Activated naive CD4-positive, alpha-beta T cell treated with anti-CD3 and anti-CD28 coated beads, Interleukin-2, amount 50 U/mL, for 72 hours (primary cell): ENCODE data around the gene RNF224. TPM values are rescaled to one million over a fixed set of nuclear protein-coding genes. Genes with fewer than 3 reads are reported as not detected.

Experiments
- ATAC-seq, 2 donors: fragments of 150-1000 bp; cut with Tn5 transposase; 2 replicates each; pipeline ENCODE4 v1.10.0; 2021; ENCODE audit warnings: mild to moderate bottlenecking in 2 of 2, moderate library complexity in 2 of 2
- DNase-seq, 2 donors: peaks; one replicate each; pipeline ENCODE4 v3.0.0; 2021 to 2022; ENCODE audit warnings: low spot score in 2 of 2
- H3K27ac Mint-ChIP-seq, 2 donors: one replicate each; pipeline ENCODE4 v1.8.0; 2022; ENCODE audit warnings: mild to moderate bottlenecking in 2 of 2, mixed read lengths in 2 of 2
- H3K36me3 Mint-ChIP-seq, 2 donors: one replicate each; pipeline ENCODE4 v1.8.0; 2022; ENCODE audit warnings: mixed read lengths in 2 of 2
- H3K9me3 Mint-ChIP-seq, 2 donors: one replicate each; pipeline ENCODE4 v1.8.0; 2022; ENCODE audit warnings: mixed read lengths in 2 of 2
- total RNA-seq, 2 donors: library from RNA; stranded (reverse); gene quantifications; one replicate each; pipeline ENCODE4 v1.2.3, GENCODE V29; 2022

Gene RNF224
- total RNA-seq, 2 donors from 2014 or later = not detected

DNA sequence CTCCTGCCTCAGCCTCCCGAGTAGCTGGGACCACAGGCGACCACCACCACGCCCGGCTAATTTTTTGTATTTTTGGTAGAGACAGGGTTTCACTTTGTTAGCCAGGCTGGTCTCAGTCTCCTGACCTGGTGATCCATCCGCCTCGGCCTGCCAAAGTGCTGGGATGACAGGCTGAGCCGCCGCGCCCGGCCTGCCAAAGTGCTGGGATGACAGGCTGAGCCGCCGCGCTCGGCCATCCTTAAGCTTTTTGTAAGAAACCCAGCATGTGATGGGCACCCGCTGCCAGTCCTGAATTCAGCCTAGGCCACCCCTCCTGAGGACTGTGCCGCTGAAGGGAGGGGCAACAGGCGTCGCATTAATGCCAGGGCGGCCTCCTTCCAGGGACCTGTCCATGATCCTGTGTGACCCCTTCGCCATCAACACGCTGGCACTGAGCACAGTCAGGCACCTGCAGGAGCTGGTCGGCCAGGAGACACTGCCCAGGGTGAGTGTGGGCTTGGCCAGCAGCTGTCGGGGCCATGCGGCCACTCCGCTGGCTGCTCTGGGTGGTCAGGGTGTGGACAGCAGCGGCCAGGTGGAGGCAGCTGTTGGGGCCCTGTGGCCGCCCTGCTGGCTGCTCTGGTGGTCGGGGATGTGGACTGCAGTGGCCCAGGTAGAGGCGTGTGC is 38.3 kb downstream of the RNF224 start:
- no peak overlapping the region for H3K27ac Mint-ChIP-seq
- ATAC-seq (no peak), DNase-seq (no peak)
- no peaks in the 10 kb centered on the region for H3K9me3 Mint-ChIP-seq
- H3K36me3 Mint-ChIP-seq = peaks cover 0 to 14% of the 10 kb centered on the region in 2 donors

DNA sequence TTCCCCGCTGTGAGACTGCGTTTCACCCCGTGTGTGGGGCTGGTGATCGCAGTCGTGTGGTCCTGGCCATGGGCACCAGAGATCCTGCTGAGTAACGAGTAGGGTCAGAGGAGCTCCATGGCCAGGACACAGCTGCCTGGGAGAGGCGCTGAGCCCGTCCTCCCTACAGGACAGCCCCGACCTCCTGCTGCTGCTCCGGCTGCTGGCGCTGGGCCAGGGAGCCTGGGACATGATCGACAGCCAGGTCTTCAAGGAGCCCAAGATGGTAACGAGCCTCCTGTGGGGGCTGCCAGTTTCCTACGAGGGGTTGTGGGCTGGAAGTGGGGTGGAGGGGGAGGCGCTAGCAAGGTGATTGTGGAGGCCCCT is 38.8 kb downstream of the RNF224 start:
- DNase-seq (no peak), ATAC-seq (no peak)
- peaks cover 0 to 14% of the 10 kb centered on the region in 2 donors for H3K36me3 Mint-ChIP-seq
- no peaks in the 10 kb centered on the region for H3K9me3 Mint-ChIP-seq
- H3K27ac Mint-ChIP-seq = no peak overlapping the region

DNA sequence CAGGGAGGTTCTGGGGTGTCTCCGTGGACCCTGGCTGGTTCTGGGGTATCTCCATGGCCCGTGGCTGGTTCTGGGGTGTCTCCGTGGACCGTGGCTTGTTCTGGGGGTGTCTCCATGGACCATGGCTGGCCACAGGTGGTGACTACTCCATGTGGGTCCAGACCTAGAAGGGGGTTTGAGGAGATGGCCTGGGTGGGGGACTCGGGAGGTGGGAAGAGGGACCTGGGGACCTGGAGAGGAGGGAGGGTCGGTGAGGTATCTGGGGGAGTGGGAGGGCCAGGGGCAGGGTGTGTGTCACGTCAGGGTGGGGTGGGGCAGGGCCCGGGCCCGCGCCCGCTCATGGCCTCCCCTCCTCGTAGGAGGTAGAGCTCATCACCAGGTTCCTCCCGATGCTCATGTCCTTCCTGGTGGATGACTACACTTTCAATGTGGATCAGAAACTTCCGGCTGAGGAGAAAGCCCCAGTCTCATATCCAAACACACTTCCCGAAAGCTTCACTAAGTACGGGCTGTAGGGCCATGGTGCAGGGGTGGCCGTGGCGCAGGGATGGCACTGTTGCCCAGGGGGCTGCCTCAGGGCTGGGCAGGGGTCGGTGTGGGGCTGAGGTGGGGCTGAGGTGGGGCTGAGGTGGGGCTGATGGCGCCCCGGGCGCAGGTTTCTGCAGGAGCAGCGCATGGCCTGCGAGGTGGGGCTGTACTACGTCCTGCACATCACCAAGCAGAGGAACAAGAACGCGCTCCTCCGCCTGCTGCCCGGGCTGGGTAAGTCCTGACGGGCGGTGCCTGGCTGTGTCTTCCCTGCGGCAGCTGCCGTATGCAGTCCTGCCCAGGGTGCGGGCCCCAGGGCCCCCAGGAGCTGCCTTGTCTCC is 39.5 kb downstream of the RNF224 start:
- no peak for DNase-seq
- no peak for ATAC-seq
- Mint-ChIP-seq H3K9me3 (no peaks in the 10 kb centered on the region), H3K36me3 (peaks cover 0 to 14% of the 10 kb centered on the region in 2 donors), H3K27ac (no peak overlapping the region)

DNA sequence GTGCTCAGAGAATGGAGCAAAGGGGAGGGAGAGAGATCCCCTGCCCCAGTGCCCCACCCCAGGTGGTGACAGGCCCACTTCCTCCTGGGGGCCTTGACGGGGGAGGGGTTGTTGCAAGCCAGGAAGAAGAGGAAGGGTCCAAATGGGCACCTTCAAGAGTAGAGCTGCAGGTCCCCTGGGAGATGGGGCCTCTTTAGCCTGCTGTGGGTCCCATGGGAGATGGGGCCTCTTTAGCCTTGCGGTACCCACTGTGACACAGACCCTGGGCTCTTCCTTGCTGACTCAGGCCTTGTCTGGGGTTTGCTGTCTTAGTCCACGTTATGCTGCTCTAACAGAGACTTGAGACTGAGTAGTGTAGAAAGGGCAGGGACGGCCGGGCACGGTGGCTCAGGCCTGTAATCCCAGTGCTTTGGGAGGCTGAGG is 40.6 kb downstream of the RNF224 start:
- Mint-ChIP-seq H3K36me3 (peaks cover 0 to 14% of the 10 kb centered on the region in 2 donors), H3K27ac (no peak overlapping the region), H3K9me3 (no peaks in the 10 kb centered on the region)

DNA sequence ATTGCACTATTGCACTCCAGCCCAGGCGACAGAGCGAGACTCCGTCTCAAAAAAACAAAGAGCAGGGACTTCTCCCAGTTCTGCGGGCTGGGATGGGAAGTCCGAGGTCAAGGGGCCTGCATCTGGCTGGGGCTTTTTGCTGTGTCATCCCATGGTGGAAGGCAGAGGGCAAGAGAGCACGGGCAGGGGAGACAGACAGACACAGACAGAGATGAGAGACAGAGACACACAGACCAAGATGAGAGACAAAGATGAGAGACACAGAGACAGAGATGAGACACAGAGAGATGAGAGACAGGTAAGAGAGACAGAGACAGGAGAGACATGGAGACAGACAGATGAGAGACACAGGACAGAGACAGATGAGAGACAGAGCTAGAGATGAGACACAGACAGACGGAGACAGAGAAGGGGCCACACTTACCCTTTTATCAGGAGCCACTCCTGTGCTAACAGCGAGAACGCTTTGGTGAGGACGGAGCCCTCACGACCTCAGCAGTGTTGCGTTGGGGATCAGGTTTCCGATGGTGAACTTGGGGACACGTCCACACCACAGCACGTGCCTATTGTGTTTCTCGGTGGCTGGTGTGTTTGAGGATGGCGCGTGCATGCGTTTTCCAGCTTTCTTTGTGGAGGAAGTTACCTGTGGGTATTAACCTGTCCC is 41.4 kb downstream of the RNF224 start:
- no peaks in the 10 kb centered on the region for H3K9me3 Mint-ChIP-seq
- ATAC-seq (no peak), DNase-seq (no peak)
- H3K27ac Mint-ChIP-seq = peak overlapping the region in 1 of 2 donors; percentile 1
- H3K36me3 Mint-ChIP-seq = peaks cover 0 to 14% of the 10 kb centered on the region in 2 donors

More for the DNA sequence above, 40.6 kb downstream of the RNF224 start:
- no peak for DNase-seq
- ATAC-seq = no peak

DNA sequence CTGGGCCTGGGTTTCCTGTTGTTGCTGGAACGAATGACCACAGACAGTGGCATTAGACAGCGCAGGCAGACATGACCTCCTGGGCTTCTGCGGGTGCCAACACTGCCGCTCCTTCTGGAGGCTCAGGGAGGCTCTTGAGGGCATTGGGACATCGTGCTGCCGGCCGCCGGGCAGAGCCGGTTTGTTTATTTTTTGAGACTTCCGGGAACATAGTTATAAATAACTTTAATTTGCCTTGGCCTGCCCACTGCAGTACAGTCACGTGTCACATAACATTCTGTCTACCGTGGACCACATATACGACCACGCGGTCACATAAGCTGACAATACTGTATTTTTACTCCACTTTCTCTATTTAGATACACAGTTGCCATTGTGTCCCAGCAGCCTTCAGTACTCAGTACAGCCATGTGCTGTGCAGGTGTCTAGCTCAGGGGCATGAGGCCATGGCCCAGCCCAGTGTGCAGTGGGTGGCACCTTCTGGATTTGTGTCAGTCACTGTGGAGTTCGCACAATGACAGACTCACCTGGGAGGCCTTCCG is 42.0 kb downstream of the RNF224 start:
- DNase-seq (no peak), ATAC-seq (no peak)
- H3K9me3 Mint-ChIP-seq = no peaks in the 10 kb centered on the region
- no peak overlapping the region for H3K27ac Mint-ChIP-seq
- H3K36me3 Mint-ChIP-seq = peaks cover 0 to 14% of the 10 kb centered on the region in 2 donors

DNA sequence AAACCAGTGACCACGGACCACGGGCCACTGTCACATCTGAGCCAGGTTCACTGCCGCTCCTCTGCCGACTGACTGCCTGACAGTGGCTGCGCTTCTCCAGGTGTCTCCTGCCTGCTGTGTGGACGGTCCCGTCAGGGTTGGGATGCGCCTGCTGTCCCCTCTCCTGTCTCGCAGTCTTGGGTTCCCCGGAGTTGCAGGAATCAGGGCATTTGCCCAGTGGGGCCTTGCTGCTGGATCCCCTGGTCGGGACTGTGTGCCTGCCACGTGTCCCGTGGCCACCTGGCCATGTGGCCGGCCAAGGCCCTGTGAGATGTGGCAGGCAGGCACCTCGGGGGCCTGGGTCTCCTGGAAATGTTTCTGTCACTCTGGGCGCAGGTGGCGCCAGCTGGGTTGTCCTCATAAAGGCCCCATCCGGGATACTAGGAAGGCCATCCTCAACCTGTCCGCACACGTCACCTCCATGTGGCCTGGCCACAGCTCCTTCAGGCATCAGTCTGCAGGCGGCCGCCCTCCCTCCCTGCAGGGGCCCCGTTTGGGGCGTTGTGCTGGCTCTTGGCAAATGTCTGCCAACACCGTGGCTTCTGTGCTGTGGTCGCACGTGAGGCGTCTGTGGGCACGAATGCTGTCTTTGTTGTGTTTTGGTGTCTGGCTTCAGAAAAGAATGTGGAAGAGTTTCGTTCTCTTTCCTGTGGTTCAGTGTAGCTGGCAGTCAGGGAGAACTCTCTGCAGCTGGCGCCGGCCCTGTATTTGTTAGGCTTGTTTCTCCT is 43.8 kb downstream of the RNF224 start:
- peaks cover 0 to 14% of the 10 kb centered on the region in 2 donors for H3K36me3 Mint-ChIP-seq
- no peak overlapping the region for H3K27ac Mint-ChIP-seq
- DNase-seq (no peak), ATAC-seq (peak; percentile 33 to 38)
- H3K9me3 Mint-ChIP-seq = no peaks in the 10 kb centered on the region

DNA sequence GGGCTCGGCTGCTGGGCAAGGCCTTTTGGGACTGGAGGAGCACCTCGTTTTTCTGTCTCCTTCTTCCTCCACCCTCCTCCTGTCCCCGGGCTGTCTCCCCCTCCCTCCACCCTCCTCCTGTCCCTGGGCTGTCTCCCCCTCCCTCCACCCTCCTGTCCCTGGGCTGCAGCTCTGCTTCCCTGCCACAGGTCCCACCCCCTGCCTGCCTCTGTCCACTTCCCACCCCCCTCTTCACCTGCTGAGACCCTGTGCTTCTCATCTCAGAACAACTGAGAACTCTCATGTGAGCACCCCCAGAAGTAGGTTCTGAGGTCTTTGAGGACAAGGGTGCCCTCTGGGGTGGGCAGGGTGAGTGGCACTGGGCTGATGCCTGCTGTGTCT is 44.4 kb downstream of the RNF224 start:
- peak in 1 of 2 donors; percentile 4 for ATAC-seq
- no peak for DNase-seq
- no peak overlapping the region for H3K27ac Mint-ChIP-seq

DNA sequence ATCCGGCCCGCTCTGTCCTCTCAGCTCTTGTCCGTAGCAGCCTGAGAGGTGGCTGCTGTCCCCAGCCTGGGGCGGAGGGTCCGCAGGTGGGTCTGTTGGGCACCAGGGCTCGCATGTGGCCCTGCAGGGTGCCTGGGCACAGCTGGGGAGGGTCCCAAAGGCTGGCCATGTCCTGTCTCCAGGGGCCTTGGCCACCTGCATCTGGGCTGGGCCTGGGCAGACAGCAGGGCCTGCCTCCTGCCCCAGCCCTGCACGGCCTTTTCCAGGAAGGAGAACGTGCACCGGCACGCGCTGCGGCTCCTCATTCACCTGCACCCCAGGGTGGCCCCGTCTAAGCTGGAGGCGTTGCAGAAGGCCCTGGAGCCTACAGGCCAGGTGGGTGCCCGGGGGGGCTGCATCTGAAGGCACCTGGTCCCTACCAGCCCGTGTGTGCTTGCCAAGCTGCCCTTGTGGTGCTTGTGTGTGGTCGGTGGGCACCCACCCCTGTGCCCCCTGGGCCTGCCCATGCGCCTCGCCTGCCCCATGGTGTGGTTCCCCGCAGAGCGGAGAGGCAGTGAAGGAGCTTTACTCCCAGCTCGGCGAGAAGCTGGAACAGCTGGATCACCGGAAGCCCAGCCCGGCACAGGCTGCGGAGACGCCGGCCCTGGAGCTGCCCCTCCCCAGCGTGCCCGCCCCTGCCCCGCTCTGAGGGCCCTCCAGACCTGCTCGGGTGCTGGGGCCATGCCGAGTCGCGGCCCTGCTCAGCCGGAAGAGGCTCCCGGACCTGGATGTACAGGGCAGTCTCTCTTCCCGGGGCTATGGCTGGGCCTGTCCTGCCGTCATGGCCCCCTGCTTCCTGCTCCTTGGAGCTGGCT is 45.2 kb downstream of the RNF224 start:
- ATAC-seq (no peak), DNase-seq (no peak)
- peaks cover 0 to 14% of the 10 kb centered on the region in 2 donors for H3K36me3 Mint-ChIP-seq
- no peaks in the 10 kb centered on the region for H3K9me3 Mint-ChIP-seq
- H3K27ac Mint-ChIP-seq = no peak overlapping the region

More for the DNA sequence above, 44.4 kb downstream of the RNF224 start:
- H3K36me3 Mint-ChIP-seq = peaks cover 0 to 14% of the 10 kb centered on the region in 2 donors
- no peaks in the 10 kb centered on the region for H3K9me3 Mint-ChIP-seq

DNA sequence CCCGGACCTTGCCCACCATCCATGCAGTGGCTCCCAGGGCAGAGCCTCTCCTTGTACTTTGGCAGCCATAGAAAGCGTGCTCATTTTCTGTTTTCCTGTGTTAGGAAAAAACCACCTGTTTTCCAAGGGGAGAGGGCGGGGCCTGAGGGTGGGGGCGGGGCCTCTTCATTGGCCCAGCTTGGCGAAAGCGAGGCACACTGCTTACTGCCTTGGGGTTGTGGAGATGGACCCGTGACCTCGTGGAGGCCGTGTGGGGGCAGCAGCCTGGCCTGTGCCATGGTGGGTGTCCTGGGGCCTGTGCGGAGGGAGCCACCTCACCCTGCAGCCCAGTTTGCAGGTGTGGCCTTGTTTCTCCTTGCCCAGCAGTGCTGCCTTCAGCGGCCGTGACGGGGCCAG is 45.8 kb downstream of the RNF224 start:
- Mint-ChIP-seq H3K36me3 (peaks cover 0 to 14% of the 10 kb centered on the region in 2 donors), H3K9me3 (no peaks in the 10 kb centered on the region), H3K27ac (no peak overlapping the region)
- DNase-seq (no peak), ATAC-seq (no peak)

DNA sequence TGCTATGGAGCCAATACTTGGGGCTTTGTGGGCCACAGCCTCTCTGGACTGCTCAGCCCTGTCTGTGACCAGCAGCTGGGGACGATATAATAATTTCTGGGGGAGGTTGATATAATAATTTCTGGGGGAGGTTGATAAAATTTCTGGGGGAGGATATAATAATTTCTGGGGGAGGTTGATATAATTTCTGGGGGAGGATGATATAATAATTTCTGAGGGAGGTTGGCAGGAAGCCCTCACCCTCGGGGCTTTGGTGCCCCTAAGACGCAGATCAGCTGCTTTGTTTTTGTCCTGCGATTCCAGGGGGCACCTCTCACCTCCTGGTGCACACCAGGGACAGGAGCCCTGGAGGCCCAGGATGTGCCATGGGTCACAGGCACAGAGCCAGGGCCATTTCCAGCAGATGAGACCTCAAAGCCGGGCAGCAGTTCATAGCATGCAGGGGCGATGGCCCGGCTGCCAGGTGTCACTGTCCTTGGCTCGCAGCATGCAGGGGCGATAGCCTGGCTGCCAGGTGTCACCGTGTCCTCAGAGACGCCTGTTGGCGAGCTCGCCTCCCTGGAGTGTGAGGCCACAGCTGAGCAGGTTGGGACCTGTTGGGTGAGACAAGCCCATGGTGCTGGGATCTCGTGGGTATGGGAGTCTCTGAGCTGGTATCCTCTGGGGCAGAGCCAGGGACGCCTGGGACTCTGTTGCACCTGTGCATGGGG is 46.5 kb downstream of the RNF224 start:
- peaks cover 0 to 9% of the 10 kb centered on the region in 2 donors for H3K36me3 Mint-ChIP-seq
- no peak for DNase-seq
- no peak overlapping the region for H3K27ac Mint-ChIP-seq
- H3K9me3 Mint-ChIP-seq = no peaks in the 10 kb centered on the region
- ATAC-seq = no peak

DNA sequence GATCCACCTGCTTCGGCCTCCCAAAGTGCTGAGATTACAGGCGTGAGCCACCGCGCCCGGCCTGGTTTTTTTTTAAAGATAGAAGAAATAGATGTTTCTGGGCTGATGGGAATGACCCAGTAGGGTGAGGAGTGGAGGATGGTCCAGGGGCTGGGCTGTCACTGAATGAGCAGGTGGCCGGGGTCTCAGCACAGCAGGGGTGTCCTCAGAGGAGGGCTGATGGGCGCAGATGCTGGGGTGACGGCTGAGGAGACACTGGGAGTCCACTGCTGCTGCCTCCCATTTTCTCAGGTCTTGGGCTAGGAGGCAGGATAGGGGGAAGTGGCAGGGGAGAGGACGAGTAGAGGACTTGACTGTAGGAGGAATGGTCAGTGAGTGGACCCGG is 47.9 kb downstream of the RNF224 start:
- H3K27ac Mint-ChIP-seq = peak overlapping the region in 1 of 2 donors; percentile 37
- no peaks in the 10 kb centered on the region for H3K36me3 Mint-ChIP-seq
- ATAC-seq (no peak), DNase-seq (no peak)
- H3K9me3 Mint-ChIP-seq = no peaks in the 10 kb centered on the region

DNA sequence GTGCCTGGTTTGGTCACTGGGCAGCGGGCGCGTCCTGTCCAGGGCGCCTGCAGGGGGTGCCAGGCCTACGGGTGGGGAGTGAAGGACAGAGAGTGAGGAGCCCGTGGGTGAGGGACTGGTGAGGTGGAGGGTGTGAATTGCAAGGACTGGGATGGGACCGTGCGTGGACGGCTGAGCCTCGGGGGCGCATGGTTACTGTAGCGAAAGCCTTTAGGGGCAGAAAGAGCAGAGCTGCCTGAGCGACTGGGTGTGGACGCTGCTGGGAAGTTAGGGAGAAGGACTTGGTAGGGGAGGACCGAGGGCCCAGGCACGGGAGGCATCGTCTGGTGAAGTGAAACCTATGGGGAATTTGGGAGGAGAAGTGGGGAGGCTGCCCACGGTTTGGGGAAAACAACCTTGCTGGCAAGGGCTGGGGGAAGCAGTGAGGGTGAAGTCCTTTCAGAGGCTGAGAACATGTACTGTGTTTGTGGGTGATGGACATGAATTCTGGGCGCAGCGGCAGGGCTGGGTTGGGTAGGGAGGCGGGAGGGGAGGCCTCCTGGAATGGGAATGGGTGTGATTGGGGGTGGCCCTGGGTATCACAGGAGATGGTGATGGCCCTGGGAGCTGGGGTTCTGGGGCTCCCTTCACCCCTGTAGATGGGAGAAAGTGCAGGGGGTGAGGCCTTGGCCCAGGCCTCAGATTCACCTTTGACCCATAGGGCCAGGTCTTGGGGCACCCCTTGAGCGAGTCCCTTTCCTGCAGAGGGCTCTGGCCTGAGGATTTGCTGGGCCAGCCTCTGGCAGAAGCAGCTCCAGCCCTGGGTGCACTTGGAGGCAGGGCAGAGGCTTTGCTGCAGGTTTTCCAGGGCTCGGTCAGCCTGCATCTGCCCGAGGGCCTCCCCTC is 48.5 kb downstream of the RNF224 start:
- no peaks in the 10 kb centered on the region for H3K9me3 Mint-ChIP-seq
- DNase-seq (no peak), ATAC-seq (no peak)
- H3K36me3 Mint-ChIP-seq = no peaks in the 10 kb centered on the region
- H3K27ac Mint-ChIP-seq = peak overlapping the region in 1 of 2 donors; percentile 37
